Ovary (tissue), 3 donors: Measurements from ENCODE around the gene SEZ6.

Experiments
- POLR2A ChIP-seq: fragments of 450-650 bp; IDR thresholded peaks from one replicate; pipeline ENCODE4 v1.6.1; 2017; ENCODE audit warnings: antibody characterized with exemption, mild to moderate bottlenecking, moderate library complexity
- TF ChIP-seq, protein P1 (sequence below), 3 donors: fragments of 450-650 bp in 2 of 3; fragments of 200-600 bp in 1 of 3; IDR thresholded peaks; one replicate each; pipeline versions ENCODE4 v1.5.1 to v1.8.0; 2016 to 2022; ENCODE audit warnings: antibody characterized with exemption in 3 of 3, mild to moderate bottlenecking in 1 of 3
- donor health status: DM: no; HTN: no; CAD: no.

DNA sequence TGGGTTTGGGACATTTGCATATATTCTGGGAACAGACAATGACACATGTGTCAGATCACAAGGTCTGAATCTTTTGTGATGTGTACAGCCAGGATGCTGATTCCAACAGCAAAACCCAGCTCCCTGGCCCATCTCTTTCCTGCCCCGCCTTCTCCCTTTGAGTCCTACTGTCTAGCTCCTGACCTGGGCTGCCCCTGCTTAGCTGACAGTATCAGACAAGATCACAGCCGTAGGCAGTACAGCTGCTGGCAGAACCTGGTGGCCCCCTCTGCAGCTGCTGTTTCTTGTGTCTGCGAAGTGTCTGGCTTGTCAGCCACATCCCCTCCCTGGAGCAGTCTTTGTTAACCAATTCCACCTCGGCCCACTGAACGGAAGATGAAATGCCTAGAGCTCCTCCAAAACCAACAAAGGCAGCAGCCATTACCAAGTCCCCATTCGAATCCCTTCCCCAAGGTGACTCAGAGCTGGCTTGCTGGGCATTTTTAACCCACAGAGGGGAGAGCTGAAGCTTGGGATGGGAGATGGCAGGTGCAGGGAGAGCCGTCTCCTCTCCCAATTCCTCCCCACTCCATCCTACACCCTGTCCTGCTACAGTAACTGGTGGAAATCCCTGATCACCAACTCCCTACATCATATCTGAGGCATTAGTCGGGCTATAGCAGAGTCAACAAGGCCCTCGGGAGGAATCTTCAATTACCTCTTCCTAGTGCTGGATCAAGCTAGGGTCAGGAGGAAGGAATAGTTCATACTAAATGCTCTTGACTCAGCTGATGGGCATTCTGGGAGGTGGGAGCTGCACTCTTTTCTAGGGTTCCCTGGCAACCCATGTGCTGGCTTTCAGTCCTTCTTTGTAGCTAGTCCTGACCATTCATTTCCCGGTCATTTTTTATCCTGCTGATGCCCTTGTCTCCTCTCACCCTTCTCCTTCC lies 42.9 kb upstream of the SEZ6 start:
- TF ChIP-seq, protein P1, sequence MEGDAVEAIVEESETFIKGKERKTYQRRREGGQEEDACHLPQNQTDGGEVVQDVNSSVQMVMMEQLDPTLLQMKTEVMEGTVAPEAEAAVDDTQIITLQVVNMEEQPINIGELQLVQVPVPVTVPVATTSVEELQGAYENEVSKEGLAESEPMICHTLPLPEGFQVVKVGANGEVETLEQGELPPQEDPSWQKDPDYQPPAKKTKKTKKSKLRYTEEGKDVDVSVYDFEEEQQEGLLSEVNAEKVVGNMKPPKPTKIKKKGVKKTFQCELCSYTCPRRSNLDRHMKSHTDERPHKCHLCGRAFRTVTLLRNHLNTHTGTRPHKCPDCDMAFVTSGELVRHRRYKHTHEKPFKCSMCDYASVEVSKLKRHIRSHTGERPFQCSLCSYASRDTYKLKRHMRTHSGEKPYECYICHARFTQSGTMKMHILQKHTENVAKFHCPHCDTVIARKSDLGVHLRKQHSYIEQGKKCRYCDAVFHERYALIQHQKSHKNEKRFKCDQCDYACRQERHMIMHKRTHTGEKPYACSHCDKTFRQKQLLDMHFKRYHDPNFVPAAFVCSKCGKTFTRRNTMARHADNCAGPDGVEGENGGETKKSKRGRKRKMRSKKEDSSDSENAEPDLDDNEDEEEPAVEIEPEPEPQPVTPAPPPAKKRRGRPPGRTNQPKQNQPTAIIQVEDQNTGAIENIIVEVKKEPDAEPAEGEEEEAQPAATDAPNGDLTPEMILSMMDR (IDR thresholded peaks at IDR 0.05): no peak
- TF ChIP-seq POLR2A: no peak
